HepG2 (cell line): ENCODE measurements around the gene ZFAND2B. TPM values are rescaled to one million over a fixed set of nuclear protein-coding genes. Genes with fewer than 3 reads are reported as not detected.

Source experiments
- REST ChIP-seq, 2 experiments: IDR thresholded peaks; 2 replicates each; pipeline ENCODE4 v1.6.1; 2011 to 2012; ENCODE audit warnings: low read length in 2 of 2, borderline replicate concordance in 1 of 2, low read depth in 1 of 2, mild to moderate bottlenecking in 1 of 2, moderate library complexity in 1 of 2
- RFXANK ChIP-seq: IDR thresholded peaks from 2 replicates; pipeline ENCODE4 v1.6.1; 2016
- TP53 ChIP-seq: sonication (generic); formaldehyde crosslinking; conservative IDR thresholded peaks from 2 replicates; pipeline ENCODE4 v1.4.0; 2020; ENCODE audit warnings: missing genetic modification reagents
- YEATS4 ChIP-seq: sonication (generic); formaldehyde crosslinking; IDR thresholded peaks from 2 replicates; pipeline ENCODE4 v1.4.0; 2020; ENCODE audit warnings: missing genetic modification reagents, borderline replicate concordance
- ZBTB7A ChIP-seq: sonication (generic); formaldehyde crosslinking; IDR thresholded peaks from 2 replicates; pipeline ENCODE4 v1.8.0; 2022; ENCODE audit warnings: mild to moderate bottlenecking, missing genetic modification reagents
- ZKSCAN8 ChIP-seq: IDR thresholded peaks from 2 replicates; pipeline ENCODE4 v1.6.1; 2016; ENCODE audit warnings: borderline replicate concordance, missing genetic modification reagents, missing compliant biosample characterization
- ZNF234 ChIP-seq: sonication (generic); formaldehyde crosslinking; conservative IDR thresholded peaks from 2 replicates; pipeline ENCODE4 v1.5.1; 2020; ENCODE audit warnings: mild to moderate bottlenecking, missing genetic modification reagents
- ZNF3 ChIP-seq: IDR thresholded peaks from 2 replicates; pipeline ENCODE4 v1.7.0; 2017; ENCODE audit warnings: inconsistent platforms
- ZNF34 ChIP-seq: sonication (generic); formaldehyde crosslinking; IDR thresholded peaks from 2 replicates; pipeline ENCODE4 v1.4.0; 2020; ENCODE audit warnings: mild to moderate bottlenecking, missing genetic modification reagents, borderline replicate concordance
- ZNF367 ChIP-seq: sonication (generic); formaldehyde crosslinking; IDR thresholded peaks from 2 replicates; pipeline ENCODE4 v1.4.0; 2020; ENCODE audit warnings: missing genetic modification reagents, borderline replicate concordance
- polyA plus RNA-seq, 8 experiments: library from polyadenylated mRNA; depleted of rRNA in 3 of 8; stranded (reverse) in 7 of 8; unstranded in 1 of 8; fragments of >200 nt; fragmentation: Illumina TruSeq in 4 of 8; extraction: Trizol in 4 of 8; gene quantifications; 2 replicates each; pipeline versions ENCODE4 v1.2.1 to v1.2.3, GENCODE V29; 2011 to 2016; ENCODE audit warnings: low read depth in 4 of 8, missing spikeins in 1 of 8, mixed read lengths in 1 of 8; ENCODE audit not compliant: insufficient read depth in 1 of 8
- total RNA-seq, 5 experiments: library from RNA; depleted of rRNA; stranded (reverse); fragments of >200 nt; fragmentation: Illumina TruSeq; extraction: Trizol; gene quantifications; 2 replicates each; pipeline ENCODE4 v1.2.3, GENCODE V29; 2016; ENCODE audit warnings: low read depth in 1 of 5
- TF ChIP-seq, protein P1 (sequence below): sonication (generic); formaldehyde crosslinking; IDR thresholded peaks from 2 replicates; pipeline ENCODE4 v1.4.0; 2020; ENCODE audit warnings: mild to moderate bottlenecking, missing genetic modification reagents

ZFAND2B gene
- total and polyA plus RNA-seq, 2 of the 13 experiments (the other 11 are each of a cell fraction or from before 2014, with no cell fraction given) = 53.3 to 115 TPM

- peak; percentile 90 for TF ChIP-seq YEATS4 (CRISPR knock-in tag)
- no peak for TF ChIP-seq ZNF3 (CRISPR knock-in tag)
- no peak for TF ChIP-seq ZNF367 (CRISPR knock-in tag)
- no peak for TF ChIP-seq ZNF234 (CRISPR knock-in tag)
- TF ChIP-seq, protein P1, sequence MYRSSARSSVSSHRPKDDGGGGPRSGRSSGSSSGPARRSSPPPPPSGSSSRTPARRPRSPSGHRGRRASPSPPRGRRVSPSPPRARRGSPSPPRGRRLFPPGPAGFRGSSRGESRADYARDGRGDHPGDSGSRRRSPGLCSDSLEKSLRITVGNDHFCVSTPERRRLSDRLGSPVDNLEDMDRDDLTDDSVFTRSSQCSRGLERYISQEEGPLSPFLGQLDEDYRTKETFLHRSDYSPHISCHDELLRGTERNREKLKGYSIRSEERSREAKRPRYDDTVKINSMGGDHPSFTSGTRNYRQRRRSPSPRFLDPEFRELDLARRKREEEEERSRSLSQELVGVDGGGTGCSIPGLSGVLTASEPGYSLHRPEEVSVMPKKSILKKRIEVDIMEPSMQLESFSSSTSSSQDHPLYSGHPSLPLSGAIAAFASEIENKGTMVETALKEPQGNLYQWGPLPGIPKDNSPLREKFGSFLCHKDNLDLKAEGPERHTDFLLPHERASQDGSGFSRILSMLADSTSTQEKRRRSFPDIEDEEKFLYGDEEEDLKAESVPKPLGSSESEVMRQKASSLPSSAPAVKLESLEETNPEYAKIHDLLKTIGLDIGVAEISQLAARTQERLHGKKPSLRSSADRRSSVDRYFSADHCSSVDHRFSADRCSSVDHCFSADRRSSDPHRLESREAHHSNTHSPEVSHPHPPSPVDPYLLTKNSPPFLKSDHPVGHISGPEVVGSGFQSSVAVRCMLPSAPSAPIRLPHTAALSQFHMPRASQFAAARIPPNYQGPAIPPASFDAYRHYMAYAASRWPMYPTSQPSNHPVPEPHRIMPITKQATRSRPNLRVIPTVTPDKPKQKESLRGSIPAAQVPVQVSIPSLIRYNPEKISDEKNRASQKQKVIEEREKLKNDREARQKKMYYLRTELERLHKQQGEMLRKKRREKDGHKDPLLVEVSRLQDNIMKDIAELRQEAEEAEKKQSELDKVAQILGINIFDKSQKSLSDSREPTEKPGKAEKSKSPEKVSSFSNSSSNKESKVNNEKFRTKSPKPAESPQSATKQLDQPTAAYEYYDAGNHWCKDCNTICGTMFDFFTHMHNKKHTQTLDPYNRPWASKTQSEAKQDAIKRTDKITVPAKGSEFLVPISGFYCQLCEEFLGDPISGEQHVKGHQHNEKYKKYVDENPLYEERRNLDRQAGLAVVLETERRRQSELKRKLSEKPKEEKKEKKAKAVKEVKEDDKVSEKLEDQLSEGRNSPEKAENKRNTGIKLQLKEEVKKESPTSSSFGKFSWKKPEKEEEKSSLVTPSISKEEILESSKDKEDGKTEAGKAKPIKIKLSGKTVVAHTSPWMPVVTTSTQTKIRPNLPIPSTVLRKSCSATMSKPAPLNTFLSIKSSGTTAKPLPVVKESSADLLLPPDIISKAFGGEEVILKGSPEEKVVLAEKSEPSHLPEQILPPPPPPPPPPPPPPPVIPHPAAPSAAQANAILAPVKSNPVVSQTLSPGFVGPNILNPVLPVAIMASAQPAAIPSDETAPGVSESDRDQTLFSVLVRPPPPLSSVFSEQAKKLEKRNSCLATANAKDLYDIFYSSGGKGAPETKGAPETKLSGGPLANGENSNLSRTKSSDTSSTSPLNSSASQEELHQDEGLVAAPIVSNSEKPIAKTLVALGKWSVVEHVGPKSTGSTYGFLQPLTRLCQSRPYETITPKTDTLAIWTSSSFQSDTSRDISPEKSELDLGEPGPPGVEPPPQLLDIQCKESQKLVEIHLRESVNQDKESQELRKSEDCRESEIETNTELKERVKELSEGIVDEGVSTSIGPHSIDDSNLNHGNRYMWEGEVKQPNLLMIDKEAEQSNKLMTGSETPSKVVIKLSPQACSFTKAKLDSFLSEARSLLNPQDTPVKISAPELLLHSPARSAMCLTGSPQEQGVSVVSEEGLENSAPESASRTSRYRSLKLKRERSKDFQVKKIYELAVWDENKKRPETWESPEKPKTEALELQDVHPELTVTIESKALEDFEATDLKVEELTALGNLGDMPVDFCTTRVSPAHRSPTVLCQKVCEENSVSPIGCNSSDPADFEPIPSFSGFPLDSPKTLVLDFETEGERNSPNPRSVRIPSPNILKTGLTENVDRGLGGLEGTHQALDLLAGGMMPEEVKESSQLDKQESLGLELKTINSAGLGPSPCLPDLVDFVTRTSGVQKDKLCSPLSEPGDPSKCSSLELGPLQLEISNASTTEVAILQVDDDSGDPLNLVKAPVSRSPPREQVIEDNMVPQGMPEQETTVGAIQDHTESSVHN (CRISPR knock-in tag) = peak; percentile 95
- peak; percentile 88 for TF ChIP-seq ZNF34
- peak in 1 of 2 experiments; percentile 53; a peak in 1 of 4 replicates for TF ChIP-seq REST (IDR thresholded peaks at IDR 0.05; ENCODE audit: borderline replicate concordance in 1 of 2, low read depth in 1 of 2, low read length in 2 of 2)
- TF ChIP-seq ZKSCAN8 (CRISPR knock-in tag) = no peak; the same call in 1 of the 2 replicates
- TF ChIP-seq TP53 (CRISPR knock-in tag) = no peak
- no peak for TF ChIP-seq RFXANK (CRISPR knock-in tag)
- peak; percentile 71; the same call in 1 of the 2 replicates for TF ChIP-seq ZBTB7A
Observed at GRCh38 chr2:219177552-219178376, 28.8 kb upstream of the ZFAND2B start, which contains the start of gene RETREG2 (continued).
